Osteoblast (primary cell): Measurements from ENCODE around the gene TACC2. TPM values are rescaled to one million over a fixed set of nuclear protein-coding genes. Genes with fewer than 3 reads are reported as not detected.
"Not testable (repeated sequence)": the region's sequence is repeated elsewhere in the genome, so short reads cannot be mapped to it uniquely, and the experiment has no call there.

ENCODE experiments used
- DNase-seq: peaks from one replicate; pipeline ENCODE4 v3.0.0; 2011; ENCODE audit warnings: low spot score, mixed read lengths; ENCODE audit not compliant: insufficient read length; ENCODE audit errors: missing footprints
- H2AFZ ChIP-seq: 2 replicates; pipeline ENCODE4 v1.6.0; 2011; ENCODE audit warnings: mild to moderate bottlenecking, low read length
- H3K27ac ChIP-seq: 2 replicates; pipeline ENCODE4 v1.5.1; 2011; ENCODE audit warnings: mild to moderate bottlenecking, low read depth, low read length, moderate library complexity
- H3K27me3 ChIP-seq: 2 replicates; pipeline ENCODE4 v1.6.0; 2012; ENCODE audit warnings: mild to moderate bottlenecking, control low read depth, inconsistent platforms, low read length, moderate library complexity; ENCODE audit not compliant: insufficient read depth
- H3K36me3 ChIP-seq: 2 replicates; pipeline ENCODE4 v1.5.1; 2011; ENCODE audit warnings: mild to moderate bottlenecking, low read length, control low read depth, moderate library complexity; ENCODE audit not compliant: insufficient read depth
- H3K4me1 ChIP-seq: 2 replicates; pipeline ENCODE4 v1.5.1; 2011; ENCODE audit warnings: mild to moderate bottlenecking, low read length, control low read depth, moderate library complexity; ENCODE audit not compliant: insufficient read depth
- H3K4me2 ChIP-seq: 2 replicates; pipeline ENCODE4 v1.6.0; 2011; ENCODE audit warnings: mild to moderate bottlenecking, low read length; ENCODE audit not compliant: insufficient read depth
- H3K4me3 ChIP-seq: fragments of 200-600 bp; sonication (generic); 3 replicates; pipeline ENCODE4 v1.5.1; 2012; ENCODE audit warnings: mild to moderate bottlenecking, low read length, inconsistent platforms; ENCODE audit not compliant: insufficient read depth
- H3K79me2 ChIP-seq: 2 replicates; pipeline ENCODE4 v1.6.0; 2012; ENCODE audit warnings: mild to moderate bottlenecking, low read length, control low read depth, inconsistent platforms; ENCODE audit not compliant: insufficient read depth
- H3K9me3 ChIP-seq: 2 replicates; pipeline ENCODE4 v1.5.1; 2011; ENCODE audit warnings: low read depth, low read length, control low read depth
- H4K20me1 ChIP-seq: 2 replicates; pipeline ENCODE4 v1.6.0; 2012; ENCODE audit warnings: mild to moderate bottlenecking, low read length, control low read depth; ENCODE audit not compliant: insufficient read depth
- CTCF ChIP-seq: IDR thresholded peaks from 2 replicates; pipeline ENCODE4 v1.5.1; 2011; ENCODE audit warnings: mild to moderate bottlenecking, low read depth, low read length, moderate library complexity; ENCODE audit errors: extremely low read depth
- total RNA-seq: library from RNA; depleted of rRNA; stranded (reverse); fragments of >200 nt; gene quantifications from 2 replicates; pipeline ENCODE4 v1.2.3, GENCODE V29; 2012

The TACC2 gene
- total RNA-seq, 1 donor, result 5.8 TPM

GRCh38 chr10:122068844-122069243, 79.9 kb downstream of the TACC2 start:
- H2AFZ ChIP-seq, result no peak overlapping the region
- no peaks in the 10 kb centered on the region for H3K9me3 ChIP-seq
- H3K4me3 ChIP-seq, result no peak overlapping the region
- DNase-seq, result no peak
- no peaks in the 10 kb centered on the region for H3K36me3 ChIP-seq
- H3K4me1 ChIP-seq, result no peaks in the 10 kb centered on the region
- H3K4me2 ChIP-seq, result no peak overlapping the region
- H3K27me3 ChIP-seq, result peaks cover 7% of the 10 kb centered on the region
- no peak overlapping the region for H3K27ac ChIP-seq
- no peak for TF ChIP-seq CTCF
- H4K20me1 ChIP-seq, result no peaks in the 10 kb centered on the region
- H3K79me2 ChIP-seq, result no peaks in the 10 kb centered on the region

GRCh38 chr10:122072491-122072890, 83.5 kb downstream of the TACC2 start:
- Histone ChIP-seq H3K27me3 (peaks cover 10% of the 10 kb centered on the region), H3K27ac (no peak overlapping the region), H4K20me1 (no peaks in the 10 kb centered on the region), H3K4me3 (no peak overlapping the region), H3K4me1 (no peaks in the 10 kb centered on the region), H3K79me2 (no peaks in the 10 kb centered on the region), H3K36me3 (no peaks in the 10 kb centered on the region), H2AFZ (no peak overlapping the region), H3K4me2 (no peak overlapping the region), H3K9me3 (no peaks in the 10 kb centered on the region)
- no peak for TF ChIP-seq CTCF
- DNase-seq, result no peak

DNA sequence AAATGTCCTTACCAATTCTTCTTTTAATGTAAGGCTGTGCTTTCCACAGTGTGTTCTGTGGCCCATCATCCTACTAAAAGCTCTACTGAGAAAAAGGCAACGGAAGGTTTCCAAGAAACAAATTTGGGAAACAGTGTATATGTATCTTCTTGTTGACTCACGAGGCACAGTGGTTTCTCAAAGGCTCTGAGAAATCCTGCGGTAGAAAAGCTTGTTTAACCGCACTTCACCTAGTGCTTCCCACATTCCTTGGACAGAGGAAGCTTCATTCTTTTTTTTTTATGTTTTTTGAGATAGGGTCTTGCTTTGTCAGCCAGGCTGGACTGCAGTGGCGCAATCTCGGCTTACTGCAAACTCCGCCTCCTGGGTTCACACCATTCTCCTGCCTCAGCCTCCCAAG, 84.5 kb downstream of the TACC2 start:
- no peaks in the 10 kb centered on the region for H3K4me1 ChIP-seq
- no peak overlapping the region for H3K4me2 ChIP-seq
- H4K20me1 ChIP-seq, result no peaks in the 10 kb centered on the region
- no peak overlapping the region for H3K27ac ChIP-seq
- H3K4me3 ChIP-seq, result no peak overlapping the region
- H3K36me3 ChIP-seq, result no peaks in the 10 kb centered on the region
- no peak overlapping the region for H2AFZ ChIP-seq
- no peak for DNase-seq
- H3K27me3 ChIP-seq, result peaks cover 10% of the 10 kb centered on the region
- TF ChIP-seq CTCF, result no peak
- no peaks in the 10 kb centered on the region for H3K79me2 ChIP-seq
- H3K9me3 ChIP-seq, result no peaks in the 10 kb centered on the region

DNA sequence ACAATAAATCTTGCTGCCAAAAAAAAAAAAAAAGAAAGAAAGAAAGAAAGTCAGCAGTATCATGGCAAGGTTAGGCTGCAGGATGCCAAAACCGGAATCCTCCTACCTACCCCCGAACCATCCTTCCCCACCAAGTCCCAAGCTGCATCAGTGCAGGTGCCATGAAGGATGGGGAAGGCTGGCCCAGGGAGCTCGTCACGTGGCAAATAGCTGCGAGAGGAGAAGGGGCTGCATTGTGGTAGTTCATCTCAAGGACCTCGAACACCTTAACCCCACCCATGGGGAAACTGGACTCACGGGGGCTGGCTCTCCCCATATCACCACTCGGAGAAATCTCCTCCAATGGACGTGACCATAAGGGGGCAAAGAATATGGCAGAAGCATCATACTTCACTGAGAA, 86.2 kb downstream of the TACC2 start:
- Histone ChIP-seq H3K9me3 (no peaks in the 10 kb centered on the region), H3K36me3 (no peaks in the 10 kb centered on the region), H4K20me1 (no peaks in the 10 kb centered on the region), H3K79me2 (no peaks in the 10 kb centered on the region), H2AFZ (no peak overlapping the region), H3K27ac (no peak overlapping the region), H3K4me2 (no peak overlapping the region), H3K4me3 (no peak overlapping the region), H3K27me3 (peaks cover 10% of the 10 kb centered on the region), H3K4me1 (no peaks in the 10 kb centered on the region)
- DNase-seq, result no peak
- no peak for TF ChIP-seq CTCF

GRCh38 chr10:122075876-122076275, 86.9 kb downstream of the TACC2 start:
- H3K79me2 ChIP-seq, H3K9me3 ChIP-seq, H4K20me1 ChIP-seq, H3K4me1 ChIP-seq, H3K4me3 ChIP-seq, H3K4me2 ChIP-seq, H3K36me3 ChIP-seq, H3K27me3 ChIP-seq, DNase-seq, H2AFZ ChIP-seq, H3K27ac ChIP-seq: not testable (repeated sequence)
